Measurements from ENCODE around the gene ZNF831.

The ZNF831 gene

DNA sequence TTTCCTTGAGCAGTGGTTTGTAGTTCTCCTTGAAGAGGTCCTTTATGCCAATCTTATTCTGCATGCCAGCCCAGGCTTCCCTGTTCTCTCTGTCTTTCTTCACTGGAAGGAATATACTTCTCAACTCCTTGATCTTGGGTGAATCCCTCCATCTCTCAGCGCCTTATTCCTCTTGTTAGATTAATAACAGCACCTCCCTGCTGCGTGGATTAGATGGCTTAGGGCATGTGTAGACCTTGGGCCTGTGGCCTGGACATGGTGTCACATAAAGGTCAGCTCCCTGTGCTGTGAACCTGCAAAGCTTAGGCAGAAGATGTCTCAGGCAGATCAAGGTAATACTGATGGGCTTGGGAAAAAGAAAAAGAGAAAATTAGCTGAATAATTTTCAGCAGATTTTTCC lies 18.3 kb downstream of the ZNF831 start:
- H3K4me3 ChIP-seq (replicated peaks; ENCODE audit: insufficient read depth, low read length): no peak overlapping the region

DNA sequence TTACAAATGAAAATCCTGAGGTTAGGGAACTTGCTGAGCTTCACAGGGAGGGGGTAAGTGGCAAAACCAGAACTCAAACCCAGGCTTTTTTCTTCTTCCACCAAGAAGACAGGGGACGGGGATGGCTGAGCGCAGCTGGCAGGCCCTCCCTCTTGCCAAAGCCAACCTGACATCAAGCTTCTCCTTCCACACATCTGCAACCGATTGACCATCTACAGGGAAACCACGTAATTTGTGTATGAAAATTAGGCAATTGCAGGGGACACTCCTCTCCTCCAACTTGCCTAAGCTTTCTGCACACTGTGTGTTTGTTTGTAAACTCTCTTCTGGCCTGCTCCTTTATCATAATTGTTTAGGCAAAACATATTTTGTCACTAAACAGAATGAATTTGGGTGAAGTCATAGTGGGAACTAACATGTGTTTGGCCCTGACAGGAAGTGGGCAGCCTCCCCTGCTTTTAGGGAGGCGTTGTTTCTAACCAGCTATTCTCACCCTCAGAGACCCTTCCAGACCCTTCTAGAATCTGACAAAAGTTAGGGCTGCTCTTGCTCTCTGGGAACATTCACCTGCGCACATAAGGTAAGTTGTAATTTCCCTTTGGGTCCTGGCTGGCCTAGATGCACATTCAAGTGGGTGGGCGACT lies 18.9 kb downstream of the ZNF831 start:
- TF ChIP-seq CTCF (IDR thresholded peaks at IDR 0.05; ENCODE audit: insufficient read depth, low read length) (no peak), SPI1 (IDR thresholded peaks at IDR 0.05; ENCODE audit: borderline replicate concordance, low read depth) (no peak), REST (IDR thresholded peaks at IDR 0.05; ENCODE audit: insufficient replicate concordance, low read depth) (no peak), POLR2AphosphoS5 (IDR thresholded peaks at IDR 0.05; ENCODE audit: low read depth) (0 out of 2 replicates have a peak, but pooled peaks have one; percentile 40), GABPA (IDR thresholded peaks at IDR 0.05; ENCODE audit: low read depth) (no peak)
- Histone ChIP-seq H3K27me3 (ENCODE audit: insufficient read depth, poor library complexity, severe bottlenecking) (no peaks in the 10 kb centered on the region), H3K27ac (replicated peaks) (no peak overlapping the region), H3K4me3 (replicated peaks; ENCODE audit: insufficient read depth, low read length) (no peak overlapping the region)
- peak; percentile 7 to 66 for DNase-seq (ENCODE audit: low read depth in 1 of 2, low spot score in 1 of 2)

More for the DNA sequence above, 18.3 kb downstream of the ZNF831 start:
- Histone ChIP-seq H3K27ac (replicated peaks) (no peak overlapping the region), H3K27me3 (ENCODE audit: insufficient read depth, poor library complexity, severe bottlenecking) (no peaks in the 10 kb centered on the region)
- TF ChIP-seq SPI1 (IDR thresholded peaks at IDR 0.05; ENCODE audit: borderline replicate concordance, low read depth) (no peak), POLR2AphosphoS5 (IDR thresholded peaks at IDR 0.05; ENCODE audit: low read depth) (no peak), GABPA (IDR thresholded peaks at IDR 0.05; ENCODE audit: low read depth) (no peak), CTCF (IDR thresholded peaks at IDR 0.05; ENCODE audit: insufficient read depth, low read length) (no peak), REST (IDR thresholded peaks at IDR 0.05; ENCODE audit: insufficient replicate concordance, low read depth) (no peak)
- DNase-seq (ENCODE audit: low read depth in 1 of 2, low spot score in 1 of 2): no peak

GRCh38 chr20:59183751-59184150 lies 20.1 kb downstream of the ZNF831 start:
- Histone ChIP-seq H3K4me3 (replicated peaks; ENCODE audit: insufficient read depth, low read length) (no peak overlapping the region), H3K27ac (replicated peaks) (no peak overlapping the region), H3K27me3 (ENCODE audit: insufficient read depth, poor library complexity, severe bottlenecking) (no peaks in the 10 kb centered on the region)
- TF ChIP-seq CTCF (IDR thresholded peaks at IDR 0.05; ENCODE audit: insufficient read depth, low read length): no peak
- TF ChIP-seq POLR2AphosphoS5 (IDR thresholded peaks at IDR 0.05; ENCODE audit: low read depth): no peak
- no peak for TF ChIP-seq SPI1 (IDR thresholded peaks at IDR 0.05; ENCODE audit: borderline replicate concordance, low read depth)
- TF ChIP-seq GABPA (IDR thresholded peaks at IDR 0.05; ENCODE audit: low read depth): no peak
- no peak for TF ChIP-seq REST (IDR thresholded peaks at IDR 0.05; ENCODE audit: insufficient replicate concordance, low read depth)
- no peak for DNase-seq (ENCODE audit: low read depth in 1 of 2, low spot score in 1 of 2)

All from HL-60 (cell line).